GM18505 (cell line): ENCODE data around the gene IGF1.
"Not testable (repeated sequence)": the region's sequence is repeated elsewhere in the genome, so short reads cannot be mapped to it uniquely, and the experiment has no call there.

ENCODE experiments used
- ATAC-seq: cut with Tn5 transposase; IDR thresholded peaks from one replicate; pipeline ENCODE4 v1.9.1; 2021; ENCODE audit not compliant: unreplicated experiment
- POLR2A ChIP-seq: IDR thresholded peaks from 4 replicates; pipeline ENCODE4 v1.6.1; 2011; ENCODE audit warnings: borderline replicate concordance; ENCODE audit not compliant: insufficient read depth, insufficient read length; ENCODE audit errors: extremely low read depth

Gene IGF1

GRCh38 chr12:102388469-102388868 is 91.9 kb downstream of the IGF1 start:
- TF ChIP-seq POLR2A: no peak
- ATAC-seq: no peak

- TF ChIP-seq POLR2A: no peak
- ATAC-seq: no peak
These were observed 95.0 kb downstream of the IGF1 start for GRCh38 chr12:102385343-102385742.

GRCh38 chr12:102379346-102380162 is 100.8 kb downstream of the IGF1 start:
- TF ChIP-seq POLR2A: no peak
- no peak for ATAC-seq

GRCh38 chr12:102376781-102377180 is 103.6 kb downstream of the IGF1 start:
- no peak for ATAC-seq
- no peak for TF ChIP-seq POLR2A

GRCh38 chr12:102376181-102376747 is 104.1 kb downstream of the IGF1 start:
- no peak for ATAC-seq
- TF ChIP-seq POLR2A: no peak

GRCh38 chr12:102374190-102374589 is 106.2 kb downstream of the IGF1 start:
- ATAC-seq: no peak
- no peak for TF ChIP-seq POLR2A

- no peak for ATAC-seq
- no peak for TF ChIP-seq POLR2A
These were observed 108.3 kb downstream of the IGF1 start for GRCh38 chr12:102372087-102372486.

- no peak for ATAC-seq
- no peak for TF ChIP-seq POLR2A
These were observed 109.2 kb downstream of the IGF1 start for GRCh38 chr12:102371165-102371564.

GRCh38 chr12:102369876-102370275 is 110.5 kb downstream of the IGF1 start:
- TF ChIP-seq POLR2A: no peak
- no peak for ATAC-seq

GRCh38 chr12:102365365-102365764 is 115.0 kb downstream of the IGF1 start:
- no peak for TF ChIP-seq POLR2A
- no peak for ATAC-seq

- TF ChIP-seq POLR2A: no peak
- no peak for ATAC-seq
These were observed 115.7 kb downstream of the IGF1 start for GRCh38 chr12:102364709-102365108.

GRCh38 chr12:102356690-102357089 is 123.7 kb downstream of the IGF1 start:
- TF ChIP-seq POLR2A: no peak
- no peak for ATAC-seq

- not testable (repeated sequence) for ATAC-seq
These were observed 126.1 kb downstream of the IGF1 start for GRCh38 chr12:102354281-102354680.

GRCh38 chr12:102351322-102351721 is 129.0 kb downstream of the IGF1 start:
- ATAC-seq: no peak
- TF ChIP-seq POLR2A: no peak

GRCh38 chr12:102350070-102350469 is 130.3 kb downstream of the IGF1 start:
- no peak for TF ChIP-seq POLR2A
- ATAC-seq: no peak

GRCh38 chr12:102349079-102349478 is 131.3 kb downstream of the IGF1 start:
- ATAC-seq: no peak
- TF ChIP-seq POLR2A: no peak
